HG03135 (cell line): ENCODE results near the gene CCDC185.
"Not testable (repeated sequence)": the region's sequence is repeated elsewhere in the genome, so short reads cannot be mapped to it uniquely, and the experiment has no call there.

Experiments used
- ATAC-seq: cut with Tn5 transposase; IDR thresholded peaks from one replicate; pipeline ENCODE4 v1.9.1; 2021; ENCODE audit warnings: mild to moderate bottlenecking, moderate library complexity; ENCODE audit not compliant: unreplicated experiment

Gene CCDC185

GRCh38 chr1:223394242-223394641, 1.0 kb downstream of the CCDC185 start:
- ATAC-seq = no peak

DNA sequence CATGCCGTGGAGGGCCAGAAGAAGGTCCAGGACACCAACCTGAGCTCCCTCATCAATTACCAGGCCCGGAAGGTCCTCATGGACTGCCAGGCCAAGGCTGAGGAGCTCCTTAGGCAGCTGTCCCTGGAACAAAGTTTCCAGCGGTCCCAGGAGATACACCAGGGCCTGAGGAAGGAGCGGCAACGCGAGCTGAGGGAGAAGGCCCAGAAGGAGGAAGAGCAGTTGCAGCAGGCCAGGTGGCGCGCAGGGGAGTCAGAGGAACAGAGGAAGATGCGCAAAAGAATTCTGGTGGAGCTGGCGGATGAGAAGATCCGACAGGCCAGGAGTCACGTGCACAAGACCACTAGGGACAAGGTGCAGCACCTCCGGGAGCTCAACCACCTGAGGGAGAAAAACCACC, 1.5 kb downstream of the CCDC185 start:
- no peak for ATAC-seq

DNA sequence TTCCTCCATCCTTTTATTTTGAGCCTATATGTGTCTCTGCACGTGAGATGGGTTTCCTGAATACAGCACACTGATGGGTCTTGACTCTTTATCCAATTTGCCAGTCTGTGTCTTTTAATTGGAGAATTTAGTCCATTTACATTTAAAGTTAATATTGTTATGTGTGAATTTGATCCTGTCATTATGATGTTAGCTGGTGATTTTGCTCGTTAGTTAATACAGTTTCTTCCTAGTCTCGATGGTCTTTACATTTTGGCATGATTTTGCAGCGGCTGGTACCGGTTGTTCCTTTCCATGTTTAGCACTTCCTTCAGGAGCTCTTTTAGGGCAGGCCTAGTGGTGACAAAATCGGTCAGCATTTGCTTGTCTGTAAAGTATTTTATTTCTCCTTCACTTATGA, 6.2 kb downstream of the CCDC185 start:
- ATAC-seq = not testable (repeated sequence)

GRCh38 chr1:223401873-223402789, 8.9 kb downstream of the CCDC185 start:
- no peak for ATAC-seq

- ATAC-seq = no peak
Measured at GRCh38 chr1:223402790-223403142, 9.6 kb downstream of the CCDC185 start.

GRCh38 chr1:223403184-223403815, 10.1 kb downstream of the CCDC185 start:
- no peak for ATAC-seq

DNA sequence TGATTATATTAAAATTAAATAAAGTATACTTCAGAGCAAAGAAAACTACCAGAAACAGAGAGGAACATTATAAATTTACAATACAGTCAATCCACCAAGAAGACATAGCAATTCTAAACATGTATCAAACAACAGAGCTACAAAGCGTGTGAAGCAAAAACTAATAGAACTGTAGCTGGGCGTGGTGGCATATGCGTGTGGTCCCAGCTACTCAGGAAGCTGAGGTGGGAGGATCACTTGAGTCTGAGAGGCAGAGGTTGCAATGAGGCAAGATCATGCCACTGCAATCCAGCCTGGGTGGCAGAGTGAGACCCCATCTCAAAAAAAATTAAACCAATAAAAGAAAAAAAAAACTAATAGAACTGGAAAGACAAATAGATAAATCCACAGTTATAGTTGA, 12.3 kb downstream of the CCDC185 start:
- ATAC-seq = no peak

DNA sequence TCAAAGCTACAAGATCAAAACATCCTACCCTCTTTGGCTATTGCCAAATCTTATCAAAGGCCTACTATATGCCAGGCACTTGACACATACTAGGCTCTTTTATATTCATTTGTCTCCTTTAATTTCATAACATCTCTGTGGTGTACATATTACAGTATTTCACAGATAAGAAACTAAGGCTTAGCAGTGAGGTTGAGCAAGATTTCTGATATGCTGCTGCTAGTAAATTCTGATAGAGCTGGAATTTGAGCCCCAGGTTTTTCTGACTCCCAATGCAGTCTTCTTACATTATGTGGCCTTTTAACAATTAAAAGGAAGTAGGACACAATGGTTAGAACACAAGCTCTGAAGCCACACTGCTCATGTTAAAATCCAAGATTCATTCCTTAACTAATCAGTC, 16.8 kb downstream of the CCDC185 start:
- ATAC-seq = no peak

- no peak for ATAC-seq
Measured at GRCh38 chr1:223411309-223411708, 18.1 kb downstream of the CCDC185 start.

- no peak for ATAC-seq
Measured at GRCh38 chr1:223411710-223412109, 18.5 kb downstream of the CCDC185 start.

GRCh38 chr1:223413216-223413615, 20.0 kb downstream of the CCDC185 start:
- no peak for ATAC-seq

GRCh38 chr1:223417444-223417843, 24.2 kb downstream of the CCDC185 start:
- ATAC-seq = no peak

DNA sequence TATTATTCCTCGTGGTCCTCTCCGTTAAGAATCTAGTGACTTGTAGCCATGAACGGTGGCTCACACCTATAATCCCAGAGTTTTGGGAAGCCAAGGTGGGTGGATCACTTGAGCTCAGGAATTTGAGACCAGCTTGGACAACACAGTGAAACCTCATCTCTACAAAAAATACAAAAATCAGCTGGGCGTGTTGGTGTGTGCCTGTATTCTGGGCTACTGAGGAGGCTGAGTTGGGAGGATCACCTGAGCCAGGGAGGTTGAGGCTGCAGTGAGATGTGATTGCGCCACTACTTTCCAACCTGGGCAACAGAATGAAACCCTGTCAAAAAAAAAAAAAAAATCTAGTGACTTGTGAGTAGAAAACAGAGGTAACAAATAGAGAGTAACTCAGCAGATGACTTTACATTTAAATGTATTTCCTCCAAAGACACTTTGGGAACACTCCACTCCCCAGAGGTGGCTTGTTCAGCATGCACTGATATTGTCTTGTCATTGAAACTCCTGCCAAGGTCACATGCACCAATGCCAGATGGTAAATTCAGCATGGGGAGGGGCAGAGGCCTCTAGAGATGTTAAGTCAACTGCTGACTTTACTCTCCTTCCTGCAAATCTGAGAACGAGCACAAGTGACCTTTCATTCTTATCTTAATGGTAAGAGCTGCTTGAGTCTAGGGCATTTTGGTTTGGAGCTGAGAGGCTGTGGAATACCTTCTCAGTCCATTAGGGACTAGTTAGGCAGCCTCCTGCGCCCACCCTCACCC, 24.9 kb downstream of the CCDC185 start:
- ATAC-seq = no peak

GRCh38 chr1:223419115-223419514, 25.9 kb downstream of the CCDC185 start:
- no peak for ATAC-seq

DNA sequence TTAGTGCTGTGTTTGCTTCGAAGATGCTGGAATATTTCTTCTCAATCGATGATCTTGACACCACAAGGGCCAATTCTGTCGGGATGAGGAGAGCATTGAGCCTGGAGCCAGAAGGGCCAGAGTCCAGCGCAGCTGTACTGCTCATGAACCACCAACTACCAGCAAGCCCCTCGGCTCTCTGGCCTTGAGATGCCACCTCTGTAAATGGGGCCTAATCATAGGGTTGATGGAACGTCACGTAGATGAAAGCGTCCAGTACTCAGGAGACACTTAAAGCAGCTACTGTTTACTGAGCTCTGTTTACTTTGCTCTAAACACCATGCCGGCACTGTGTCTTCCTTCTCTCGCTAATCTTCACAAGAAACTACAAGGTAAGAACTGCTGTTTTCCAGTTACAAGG, 26.3 kb downstream of the CCDC185 start:
- no peak for ATAC-seq

DNA sequence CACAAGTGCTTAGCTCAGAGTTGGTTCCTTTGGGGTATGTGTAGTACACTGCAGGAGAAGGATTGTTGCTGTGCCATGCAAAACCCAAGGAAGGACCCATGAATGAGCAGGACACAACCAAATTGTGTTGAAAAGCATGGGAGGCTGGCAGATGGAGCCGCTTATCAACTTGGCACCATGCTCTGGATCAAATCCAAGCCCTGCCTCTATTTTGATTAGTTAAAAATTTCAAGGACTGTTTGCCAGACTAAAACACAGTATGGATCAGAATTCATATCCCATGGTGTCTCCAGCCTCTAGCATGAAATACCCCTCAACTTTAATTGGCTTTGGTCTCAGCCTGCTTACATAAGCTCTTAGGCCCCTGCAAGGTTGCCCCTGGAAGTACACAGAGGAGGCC, 27.8 kb downstream of the CCDC185 start:
- ATAC-seq = no peak

- no peak for ATAC-seq
Measured at GRCh38 chr1:223421676-223422075, 28.5 kb downstream of the CCDC185 start.

GRCh38 chr1:223422911-223423310, 29.7 kb downstream of the CCDC185 start:
- ATAC-seq = no peak

GRCh38 chr1:223423641-223424233, 30.5 kb downstream of the CCDC185 start:
- ATAC-seq = no peak

DNA sequence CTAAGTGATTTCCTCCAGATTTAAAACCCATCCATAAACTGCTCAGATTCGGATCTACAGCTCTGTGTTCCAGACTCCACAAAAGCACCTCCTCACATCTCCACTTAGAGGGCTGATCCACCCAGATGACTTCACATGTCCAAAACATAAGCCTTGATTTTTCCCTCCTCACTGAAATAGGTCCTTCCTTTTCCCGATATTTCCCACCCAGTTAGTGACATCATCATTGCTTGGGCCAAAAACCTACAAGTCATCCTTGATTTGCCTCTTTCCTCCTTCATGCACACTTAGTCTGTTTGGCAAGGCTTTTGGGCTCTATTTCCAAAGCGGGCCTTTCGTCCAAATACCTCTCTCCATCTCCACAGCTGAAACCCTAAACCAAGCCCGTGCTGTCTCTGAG, 32.3 kb downstream of the CCDC185 start:
- no peak for ATAC-seq

DNA sequence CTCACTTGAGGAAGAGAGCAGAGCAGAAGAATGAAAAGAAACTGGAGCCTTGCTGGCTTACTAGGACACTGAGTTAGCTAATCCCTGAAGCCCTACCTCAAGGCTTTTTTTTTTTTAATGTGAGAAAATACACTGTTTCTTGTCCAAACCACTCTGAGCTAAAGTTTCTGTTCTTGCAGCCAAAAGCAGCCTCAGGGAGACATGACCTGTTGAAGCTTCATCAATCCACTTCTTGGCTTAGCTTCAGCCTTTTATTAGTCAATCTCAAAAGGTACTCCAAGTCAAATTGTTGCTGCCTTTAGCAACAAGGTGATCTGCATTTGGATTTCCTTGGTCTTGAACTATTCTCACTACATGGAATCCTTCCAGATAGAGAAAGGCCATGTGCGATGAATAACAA, 33.7 kb downstream of the CCDC185 start:
- no peak for ATAC-seq
